Ishikawa (cell line): Measurements from ENCODE around the gene RBM27.

Source experiments
- CREB1 ChIP-seq: IDR thresholded peaks from 2 replicates; pipeline ENCODE4 v1.6.1; 2012; ENCODE audit warnings: low read depth
- EGR1 ChIP-seq: IDR thresholded peaks from 2 replicates; pipeline ENCODE4 v1.6.1; 2012
- EP300 ChIP-seq: IDR thresholded peaks from 2 replicates; pipeline ENCODE4 v1.6.1; 2012; ENCODE audit warnings: borderline replicate concordance
- FOXM1 ChIP-seq: IDR thresholded peaks from 2 replicates; pipeline ENCODE4 v1.6.1; 2012; ENCODE audit warnings: low read depth, borderline replicate concordance
- RAD21 ChIP-seq: IDR thresholded peaks from 2 replicates; pipeline ENCODE4 v1.6.1; 2012; ENCODE audit warnings: low read depth
- TAF1 ChIP-seq: IDR thresholded peaks from 2 replicates; pipeline ENCODE4 v1.6.1; 2012; ENCODE audit warnings: low read depth, mild to moderate bottlenecking
- TCF12 ChIP-seq: IDR thresholded peaks from 2 replicates; pipeline ENCODE4 v1.6.1; 2012; ENCODE audit warnings: low read depth
- TEAD4 ChIP-seq: IDR thresholded peaks from 2 replicates; pipeline ENCODE4 v1.6.1; 2012
- YY1 ChIP-seq: IDR thresholded peaks from 2 replicates; pipeline ENCODE4 v1.6.1; 2012; ENCODE audit warnings: low read depth
- ZBTB7A ChIP-seq: IDR thresholded peaks from 2 replicates; pipeline ENCODE4 v1.6.1; 2012; ENCODE audit warnings: low read depth
- TF ChIP-seq, protein P1 (sequence below): IDR thresholded peaks from 2 replicates; pipeline ENCODE4 v1.6.1; 2012; ENCODE audit warnings: low read depth, mild to moderate bottlenecking
- TF ChIP-seq, protein P2 (sequence below): IDR thresholded peaks from 2 replicates; pipeline ENCODE4 v1.6.1; 2012
- TF ChIP-seq, protein P3 (sequence below): IDR thresholded peaks from 2 replicates; pipeline ENCODE4 v1.6.1; 2012

DNA sequence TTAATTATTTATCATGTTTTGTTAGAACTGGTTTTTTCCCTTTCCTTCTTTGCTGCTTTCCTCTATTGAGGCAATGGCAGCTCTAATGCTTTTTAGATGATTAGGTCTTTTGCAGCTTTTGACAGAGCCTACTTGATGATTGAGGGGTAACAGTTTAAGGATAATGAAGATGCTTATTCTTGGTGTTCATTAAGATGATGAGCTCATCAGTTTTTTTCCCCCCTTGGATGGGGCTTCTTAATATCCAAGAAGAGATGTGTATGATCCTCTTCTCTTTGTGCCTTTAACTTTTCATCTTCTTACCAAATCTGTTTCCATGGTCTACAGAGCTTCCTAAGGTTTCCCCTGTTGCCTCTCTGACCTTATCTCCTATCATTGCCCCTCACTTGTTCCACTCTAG lies 15.8 kb downstream of the RBM27 start:
- TF ChIP-seq YY1: no peak
- TF ChIP-seq, protein P1, sequence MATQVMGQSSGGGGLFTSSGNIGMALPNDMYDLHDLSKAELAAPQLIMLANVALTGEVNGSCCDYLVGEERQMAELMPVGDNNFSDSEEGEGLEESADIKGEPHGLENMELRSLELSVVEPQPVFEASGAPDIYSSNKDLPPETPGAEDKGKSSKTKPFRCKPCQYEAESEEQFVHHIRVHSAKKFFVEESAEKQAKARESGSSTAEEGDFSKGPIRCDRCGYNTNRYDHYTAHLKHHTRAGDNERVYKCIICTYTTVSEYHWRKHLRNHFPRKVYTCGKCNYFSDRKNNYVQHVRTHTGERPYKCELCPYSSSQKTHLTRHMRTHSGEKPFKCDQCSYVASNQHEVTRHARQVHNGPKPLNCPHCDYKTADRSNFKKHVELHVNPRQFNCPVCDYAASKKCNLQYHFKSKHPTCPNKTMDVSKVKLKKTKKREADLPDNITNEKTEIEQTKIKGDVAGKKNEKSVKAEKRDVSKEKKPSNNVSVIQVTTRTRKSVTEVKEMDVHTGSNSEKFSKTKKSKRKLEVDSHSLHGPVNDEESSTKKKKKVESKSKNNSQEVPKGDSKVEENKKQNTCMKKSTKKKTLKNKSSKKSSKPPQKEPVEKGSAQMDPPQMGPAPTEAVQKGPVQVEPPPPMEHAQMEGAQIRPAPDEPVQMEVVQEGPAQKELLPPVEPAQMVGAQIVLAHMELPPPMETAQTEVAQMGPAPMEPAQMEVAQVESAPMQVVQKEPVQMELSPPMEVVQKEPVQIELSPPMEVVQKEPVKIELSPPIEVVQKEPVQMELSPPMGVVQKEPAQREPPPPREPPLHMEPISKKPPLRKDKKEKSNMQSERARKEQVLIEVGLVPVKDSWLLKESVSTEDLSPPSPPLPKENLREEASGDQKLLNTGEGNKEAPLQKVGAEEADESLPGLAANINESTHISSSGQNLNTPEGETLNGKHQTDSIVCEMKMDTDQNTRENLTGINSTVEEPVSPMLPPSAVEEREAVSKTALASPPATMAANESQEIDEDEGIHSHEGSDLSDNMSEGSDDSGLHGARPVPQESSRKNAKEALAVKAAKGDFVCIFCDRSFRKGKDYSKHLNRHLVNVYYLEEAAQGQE: no peak
- no peak for TF ChIP-seq TEAD4
- no peak for TF ChIP-seq EP300
- no peak for TF ChIP-seq FOXM1
- no peak for TF ChIP-seq EGR1
- no peak for TF ChIP-seq TCF12
- no peak for TF ChIP-seq ZBTB7A
- TF ChIP-seq RAD21: no peak
- TF ChIP-seq, protein P2, sequence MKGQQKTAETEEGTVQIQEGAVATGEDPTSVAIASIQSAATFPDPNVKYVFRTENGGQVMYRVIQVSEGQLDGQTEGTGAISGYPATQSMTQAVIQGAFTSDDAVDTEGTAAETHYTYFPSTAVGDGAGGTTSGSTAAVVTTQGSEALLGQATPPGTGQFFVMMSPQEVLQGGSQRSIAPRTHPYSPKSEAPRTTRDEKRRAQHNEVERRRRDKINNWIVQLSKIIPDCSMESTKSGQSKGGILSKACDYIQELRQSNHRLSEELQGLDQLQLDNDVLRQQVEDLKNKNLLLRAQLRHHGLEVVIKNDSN: no peak
- TF ChIP-seq, protein P3, sequence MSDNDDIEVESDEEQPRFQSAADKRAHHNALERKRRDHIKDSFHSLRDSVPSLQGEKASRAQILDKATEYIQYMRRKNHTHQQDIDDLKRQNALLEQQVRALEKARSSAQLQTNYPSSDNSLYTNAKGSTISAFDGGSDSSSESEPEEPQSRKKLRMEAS: no peak
- TF ChIP-seq CREB1: no peak
- no peak for TF ChIP-seq TAF1
